A549 (cell line): ENCODE measurements around the gene KCTD5. TPM values are rescaled to one million over a fixed set of nuclear protein-coding genes. Genes with fewer than 3 reads are reported as not detected.

ENCODE experiments used
- ATAC-seq, 2 experiments: fragments of 200-7000 bp in 1 of 2; fragments of >200 bp in 1 of 2; cut with Nextera tagmentation in 1 of 2; cut with Tn5 transposase in 1 of 2; 3 replicates each; pipeline versions ENCODE4 v1.8.0 to v1.9.1; 2018 to 2020; ENCODE audit warnings: mild to moderate bottlenecking in 1 of 2, moderate library complexity in 1 of 2
- CTCF ChIA-PET: fragments of 300-600 bp; sonication (Branson Sonifier 250); formaldehyde crosslinking; extraction: SDS; loops from one replicate; lab custom pipeline; 2021; ENCODE audit warnings: antibody characterized with exemption, inconsistent platforms; lab: Yijun Ruan, JAX
- POLR2A ChIA-PET: fragments of 350-600 bp; formaldehyde crosslinking; extraction: SDS; loops from one replicate; lab custom pipeline; 2021; ENCODE audit warnings: antibody characterized with exemption, inconsistent platforms; lab: Yijun Ruan, JAX
- DNase-seq, 2 experiments: peaks; one replicate each; pipeline versions ENCODE4 v3.0.0 to v3.0.0-alpha.2; 2011 to 2016; ENCODE audit warnings: low read depth in 1 of 2, low spot score in 1 of 2
- FAIRE-seq: peaks from 2 replicates; lab custom pipeline; 2011; peaks lifted over from hg19 to GRCh38; lab: Jason Lieb, UNC
- H3K27ac ChIP-seq, 2 experiments: fragments of >200 bp; sonication (Bioruptor Twin); formaldehyde crosslinking; 3 replicates each; pipeline ENCODE4 v1.5.1; 2016 to 2017
- H3K4me1 ChIP-seq: fragments of >200 bp; sonication (Bioruptor Twin); formaldehyde crosslinking; 3 replicates; pipeline ENCODE4 v1.6.1; 2016
- H3K4me2 ChIP-seq: fragments of >200 bp; sonication (Bioruptor Twin); formaldehyde crosslinking; 3 replicates; pipeline ENCODE4 v1.6.1; 2016
- H3K4me3 ChIP-seq: fragments of >200 bp; sonication (Bioruptor Twin); formaldehyde crosslinking; 3 replicates; pipeline ENCODE4 v1.5.1; 2016
- H3K9me3 ChIP-seq: fragments of >200 bp; sonication (Bioruptor Twin); formaldehyde crosslinking; 3 replicates; pipeline ENCODE4 v1.6.1; 2016
- CEBPB ChIP-seq, 2 experiments: fragments of >200 bp in 1 of 2; sonication (Bioruptor Twin) in 1 of 2; formaldehyde crosslinking in 1 of 2; IDR thresholded peaks; 2 replicates each; pipeline ENCODE4 v1.6.1; 2012 to 2016
- CHD2 ChIP-seq: fragments of 150-350 bp; IDR thresholded peaks from 2 replicates; pipeline ENCODE4 v1.6.1; 2014; ENCODE audit warnings: low read length; ENCODE audit not compliant: partially characterized antibody
- CTCF ChIP-seq: fragments of >200 bp; sonication (Bioruptor Twin); formaldehyde crosslinking; IDR thresholded peaks from 3 replicates; pipeline ENCODE4 v1.5.1; 2016
- ESRRA ChIP-seq: fragments of 150-350 bp; IDR thresholded peaks from 2 replicates; pipeline ENCODE4 v1.6.1; 2014; ENCODE audit warnings: mild to moderate bottlenecking, low read length, borderline replicate concordance
- FOSB ChIP-seq: fragments of 250-450 bp; sonication (Bioruptor Pico); IDR thresholded peaks from 2 replicates; pipeline ENCODE4 v1.5.0; 2020; ENCODE audit warnings: mild to moderate bottlenecking, moderate library complexity
- GATA3 ChIP-seq: IDR thresholded peaks from 2 replicates; pipeline ENCODE4 v1.6.1; 2012; ENCODE audit warnings: borderline replicate concordance
- HDAC2 ChIP-seq: fragments of 200-600 bp; sonication (generic); IDR thresholded peaks from 2 replicates; pipeline ENCODE4 v1.6.1; 2016
- HOXB5 ChIP-seq: fragments of 250-450 bp; sonication (Bioruptor Pico); IDR thresholded peaks from 2 replicates; pipeline ENCODE4 v1.5.0; 2020; ENCODE audit warnings: mild to moderate bottlenecking, moderate library complexity
- KDM5A ChIP-seq: fragments of 200-600 bp; sonication (generic); IDR thresholded peaks from 2 replicates; pipeline ENCODE4 v1.6.1; 2016; ENCODE audit warnings: antibody characterized with exemption, mild to moderate bottlenecking
- MAFK ChIP-seq: fragments of 450-650 bp; IDR thresholded peaks from 2 replicates; pipeline ENCODE4 v1.6.1; 2014; ENCODE audit not compliant: partially characterized antibody
- MAZ ChIP-seq: fragments of 150-350 bp; IDR thresholded peaks from 2 replicates; pipeline ENCODE4 v1.6.1; 2014; ENCODE audit warnings: antibody characterized with exemption, low read depth, low read length, borderline replicate concordance
- MYC ChIP-seq: IDR thresholded peaks from 2 replicates; pipeline ENCODE4 v1.6.1; 2012; ENCODE audit warnings: mild to moderate bottlenecking, inconsistent platforms, low read length, improper control_type of control experiment, borderline replicate concordance
- PBX3 ChIP-seq: IDR thresholded peaks from 2 replicates; pipeline ENCODE4 v1.6.1; 2012
- RFX5 ChIP-seq: fragments of 450-650 bp; IDR thresholded peaks from 2 replicates; pipeline ENCODE4 v1.7.1; 2014; ENCODE audit warnings: antibody characterized with exemption, mild to moderate bottlenecking, moderate library complexity
- TFCP2L1 ChIP-seq: fragments of 250-450 bp; sonication (Bioruptor Pico); IDR thresholded peaks from 2 replicates; pipeline ENCODE4 v1.5.0; 2021; ENCODE audit warnings: mild to moderate bottlenecking
- ZFP36 ChIP-seq: fragments of 450-650 bp; IDR thresholded peaks from 2 replicates; pipeline ENCODE4 v1.6.1; 2014; ENCODE audit warnings: borderline replicate concordance; ENCODE audit not compliant: partially characterized antibody
- ZSCAN20 ChIP-seq: fragments of 250-450 bp; sonication (Bioruptor Pico); IDR thresholded peaks from 2 replicates; pipeline ENCODE4 v1.8.0; 2022; ENCODE audit warnings: mild to moderate bottlenecking, moderate library complexity
- WGBS: methylation state at CpG from one replicate; pipeline ENCODE4 v1.1.6; 2017; ENCODE audit errors: missing lambda C conversion rate; 5-methylcytosine and 5-hydroxymethylcytosine counted together
- polyA plus RNA-seq, 4 experiments: library from polyadenylated mRNA; depleted of rRNA in 3 of 4; stranded (reverse); fragments of >200 nt; fragmentation: RNase III in 1 of 4; extraction: RNeasy Plus Mini Kit Qiagen cat#74134 plus additional on column Dnase treatment in 1 of 4; gene quantifications; 2 replicates in 3 of 4; 3 replicates in 1 of 4; pipeline ENCODE4 v1.2.3, GENCODE V29; 2011 to 2017
- TF ChIP-seq, protein P1 (sequence below): fragments of 200-600 bp; sonication (generic); IDR thresholded peaks from 2 replicates; pipeline ENCODE4 v1.6.1; 2016; ENCODE audit warnings: antibody characterized with exemption, mild to moderate bottlenecking, moderate library complexity

Gene KCTD5
- polyA plus RNA-seq, 2 of the 4 experiments (the other 2 are of a cell fraction): 22.8 to 26.1 TPM

GRCh38 chr16:2715064-2715463 is 32.7 kb downstream of the KCTD5 start:
- no peak for TF ChIP-seq PBX3
- POLR2A ChIA-PET: no interaction called here
- no peak for ATAC-seq

DNA sequence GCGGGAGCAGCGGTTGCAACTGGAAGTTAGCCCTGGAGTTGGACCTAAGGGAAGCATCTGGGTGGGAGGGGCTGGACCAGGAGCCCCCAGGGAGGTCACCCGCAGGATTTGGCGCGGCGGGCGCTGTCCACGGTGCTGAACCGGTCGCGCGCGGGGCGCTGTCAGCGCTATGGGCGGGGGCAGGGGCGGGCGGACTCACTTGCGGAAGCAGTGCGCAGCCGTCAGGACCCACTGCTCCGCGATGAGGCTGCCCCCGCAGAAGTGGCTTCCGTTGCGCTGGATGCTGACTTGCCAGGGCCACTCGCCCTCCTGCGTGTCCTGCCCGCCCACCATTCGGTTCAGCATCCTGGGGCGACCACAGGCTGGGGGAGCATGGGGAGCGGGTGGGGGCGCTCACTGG is 33.2 kb downstream of the KCTD5 start:
- WGBS: 81% methylated on average over 25 of the region's 33 CpGs
- POLR2A ChIA-PET: no interaction called here
- Histone ChIP-seq H3K4me1 (peaks cover 16% of the 10 kb centered on the region; the same call in 2 of the 3 replicates), H3K4me2 (no peak overlapping the region), H3K27ac (no peak overlapping the region), H3K4me3 (no peak overlapping the region), H3K9me3 (no peaks in the 10 kb centered on the region)
- FAIRE-seq (no peak), DNase-seq (no peak), ATAC-seq (no peak)
- TF ChIP-seq, protein P1, sequence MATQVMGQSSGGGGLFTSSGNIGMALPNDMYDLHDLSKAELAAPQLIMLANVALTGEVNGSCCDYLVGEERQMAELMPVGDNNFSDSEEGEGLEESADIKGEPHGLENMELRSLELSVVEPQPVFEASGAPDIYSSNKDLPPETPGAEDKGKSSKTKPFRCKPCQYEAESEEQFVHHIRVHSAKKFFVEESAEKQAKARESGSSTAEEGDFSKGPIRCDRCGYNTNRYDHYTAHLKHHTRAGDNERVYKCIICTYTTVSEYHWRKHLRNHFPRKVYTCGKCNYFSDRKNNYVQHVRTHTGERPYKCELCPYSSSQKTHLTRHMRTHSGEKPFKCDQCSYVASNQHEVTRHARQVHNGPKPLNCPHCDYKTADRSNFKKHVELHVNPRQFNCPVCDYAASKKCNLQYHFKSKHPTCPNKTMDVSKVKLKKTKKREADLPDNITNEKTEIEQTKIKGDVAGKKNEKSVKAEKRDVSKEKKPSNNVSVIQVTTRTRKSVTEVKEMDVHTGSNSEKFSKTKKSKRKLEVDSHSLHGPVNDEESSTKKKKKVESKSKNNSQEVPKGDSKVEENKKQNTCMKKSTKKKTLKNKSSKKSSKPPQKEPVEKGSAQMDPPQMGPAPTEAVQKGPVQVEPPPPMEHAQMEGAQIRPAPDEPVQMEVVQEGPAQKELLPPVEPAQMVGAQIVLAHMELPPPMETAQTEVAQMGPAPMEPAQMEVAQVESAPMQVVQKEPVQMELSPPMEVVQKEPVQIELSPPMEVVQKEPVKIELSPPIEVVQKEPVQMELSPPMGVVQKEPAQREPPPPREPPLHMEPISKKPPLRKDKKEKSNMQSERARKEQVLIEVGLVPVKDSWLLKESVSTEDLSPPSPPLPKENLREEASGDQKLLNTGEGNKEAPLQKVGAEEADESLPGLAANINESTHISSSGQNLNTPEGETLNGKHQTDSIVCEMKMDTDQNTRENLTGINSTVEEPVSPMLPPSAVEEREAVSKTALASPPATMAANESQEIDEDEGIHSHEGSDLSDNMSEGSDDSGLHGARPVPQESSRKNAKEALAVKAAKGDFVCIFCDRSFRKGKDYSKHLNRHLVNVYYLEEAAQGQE: peak; percentile 78
- TF ChIP-seq RFX5: no peak
- no peak for TF ChIP-seq MAZ
- no peak for TF ChIP-seq ZSCAN20 (CRISPR knock-in tag)
- no peak for TF ChIP-seq CTCF
- CTCF ChIA-PET: no interaction called here

More at GRCh38 chr16:2715064-2715463, 32.7 kb downstream of the KCTD5 start:
- Histone ChIP-seq H3K4me3 (no peak overlapping the region), H3K27ac (no peak overlapping the region), H3K9me3 (no peaks in the 10 kb centered on the region), H3K4me1 (peaks cover 13% of the 10 kb centered on the region; the same call in 2 of the 3 replicates), H3K4me2 (no peak overlapping the region)
- FAIRE-seq (no peak), DNase-seq (no peak)
- 34% methylated on average over 5 of the region's 9 CpGs for WGBS
- CTCF ChIA-PET: no interaction called here

DNA sequence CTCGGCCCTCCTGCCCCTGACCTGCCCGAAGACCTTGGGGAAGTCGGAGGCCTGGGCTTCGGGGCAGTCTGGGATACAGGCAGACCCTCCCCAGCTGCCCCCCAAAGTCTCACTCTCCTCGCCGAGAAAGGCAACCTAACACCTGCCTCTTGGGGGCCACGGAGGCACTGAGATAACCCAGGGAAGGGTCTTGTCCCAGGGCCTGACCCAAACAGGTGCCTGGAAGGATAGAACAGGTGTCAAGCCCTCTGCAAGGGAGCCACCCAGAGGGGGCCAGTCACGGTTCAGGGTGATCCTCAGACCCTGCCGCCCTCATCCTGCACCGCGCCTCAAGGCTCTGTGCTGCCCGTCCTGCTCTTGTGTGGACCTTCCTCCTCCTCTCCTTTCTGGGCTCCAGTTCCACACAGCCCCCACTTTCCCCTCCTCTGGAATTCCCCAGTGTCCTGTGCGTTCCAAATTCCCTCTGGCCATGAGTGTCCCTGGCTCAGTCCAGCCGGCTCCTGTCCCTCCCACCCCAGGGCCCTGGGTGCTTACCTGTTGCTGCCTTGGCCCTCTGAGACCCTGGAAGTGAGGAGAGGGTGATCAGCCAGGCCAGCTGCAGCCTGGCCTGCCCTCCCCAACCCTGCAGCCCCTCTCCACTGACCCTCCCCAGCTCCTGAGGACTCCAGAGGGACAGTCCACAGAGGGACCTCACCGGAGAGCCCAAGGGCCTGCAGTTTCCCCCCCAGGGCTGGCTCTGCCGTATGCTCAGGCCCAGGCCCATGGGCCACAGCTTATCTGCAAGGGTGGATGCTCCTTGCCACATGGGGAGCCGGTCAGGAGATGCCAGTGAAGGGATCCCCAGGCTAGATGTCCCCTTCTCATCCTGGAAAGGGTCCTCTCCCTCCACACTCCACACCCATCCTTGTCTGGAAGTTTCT is 33.9 kb downstream of the KCTD5 start:
- CTCF ChIA-PET: interaction anchor here (1.0 to 1.7 kb wide), 2 partner anchors 152 to 203 kb away, joined by 3 to 5 read pairs; no protein-coding TSS in a partner anchor
- Histone ChIP-seq H3K4me2 (no peak overlapping the region), H3K9me3 (no peaks in the 10 kb centered on the region), H3K4me1 (peaks cover 16% of the 10 kb centered on the region; the same call in 2 of the 3 replicates), H3K27ac (no peak overlapping the region), H3K4me3 (no peak overlapping the region)
- no peak for FAIRE-seq
- no peak for ATAC-seq
- 72% methylated on average over 14 of the region's 17 CpGs for WGBS
- no peak for TF ChIP-seq HOXB5 (CRISPR knock-in tag)
- TF ChIP-seq MYC: no peak
- no peak for TF ChIP-seq ZFP36
- no peak for TF ChIP-seq GATA3
- TF ChIP-seq, protein P1: no peak
- no peak for TF ChIP-seq MAFK
- TF ChIP-seq CTCF: no peak
- TF ChIP-seq ESRRA: no peak
- TF ChIP-seq HDAC2: no peak
- no peak for TF ChIP-seq CEBPB (IDR thresholded peaks at IDR 0.05)
- TF ChIP-seq CHD2: no peak
- no peak for TF ChIP-seq FOSB (CRISPR knock-in tag)
- no peak for TF ChIP-seq KDM5A
- TF ChIP-seq TFCP2L1 (CRISPR knock-in tag): no peak
- POLR2A ChIA-PET: interaction anchor here (1.0 kb wide), 1 partner anchor 34 kb away, joined by 4 read pairs; the partner anchor contains the start of gene KCTD5
- DNase-seq: no peak
